ENCODE data around the gene E2F8. TPM values are rescaled to one million over a fixed set of nuclear protein-coding genes. Genes with fewer than 3 reads are reported as not detected.

E2F8 gene
- total and polyA plus RNA-seq, 2 donors (not counting 1 experiment from before 2014, with no cell fraction given), result 0.22 to 0.24 TPM

GRCh38 chr11:19225123-19225522 is 15.6 kb downstream of the E2F8 start:
- no peak overlapping the region for H3K27ac ChIP-seq (ENCODE audit: low read length in 2 of 2)
- H3K4me3 Mint-ChIP-seq, result no peak overlapping the region
- CTCF ChIA-PET, result no interaction called here
- no peak overlapping the region for H3K27ac Mint-ChIP-seq
- H3K79me2 ChIP-seq (ENCODE audit: control insufficient read depth, insufficient read depth, low read length), result no peaks in the 10 kb centered on the region
- WGBS (ENCODE audit: insufficient coverage), result 99% methylated on average over 6 of the region's 6 CpGs
- H3K27me3 ChIP-seq (replicated peaks in 1 of 4; ENCODE audit: control extremely low read depth in 1 of 4, control insufficient read depth in 3 of 4, insufficient read depth in 4 of 4, low read length in 3 of 4), result no peaks in the 10 kb centered on the region
- H3K4me3 ChIP-seq (ENCODE audit: control extremely low read depth in 1 of 5, extremely low read depth in 1 of 5, insufficient read depth in 1 of 5, low read depth in 2 of 5, low read length in 4 of 5), result no peak overlapping the region
- no peak for ATAC-seq (ENCODE audit: low read depth)
- POLR2A ChIA-PET, result no interaction called here
- peaks cover 0 to 4% (median 0%) of the 10 kb centered on the region in 3 donors for H3K9me3 ChIP-seq (ENCODE audit: control extremely low read depth in 1 of 3, control insufficient read depth in 2 of 3, insufficient read depth in 1 of 3, low read length in 2 of 3)
- no peak for DNase-seq
- H4K20me1 ChIP-seq (ENCODE audit: control insufficient read depth, insufficient read depth, low read length, poor library complexity, severe bottlenecking), result no peaks in the 10 kb centered on the region
- no peaks in the 10 kb centered on the region for H3K4me1 Mint-ChIP-seq
- no peak overlapping the region for H2AFZ ChIP-seq (ENCODE audit: insufficient read depth, low read depth, low read length, poor library complexity, severe bottlenecking)
- TF ChIP-seq, protein P1, sequence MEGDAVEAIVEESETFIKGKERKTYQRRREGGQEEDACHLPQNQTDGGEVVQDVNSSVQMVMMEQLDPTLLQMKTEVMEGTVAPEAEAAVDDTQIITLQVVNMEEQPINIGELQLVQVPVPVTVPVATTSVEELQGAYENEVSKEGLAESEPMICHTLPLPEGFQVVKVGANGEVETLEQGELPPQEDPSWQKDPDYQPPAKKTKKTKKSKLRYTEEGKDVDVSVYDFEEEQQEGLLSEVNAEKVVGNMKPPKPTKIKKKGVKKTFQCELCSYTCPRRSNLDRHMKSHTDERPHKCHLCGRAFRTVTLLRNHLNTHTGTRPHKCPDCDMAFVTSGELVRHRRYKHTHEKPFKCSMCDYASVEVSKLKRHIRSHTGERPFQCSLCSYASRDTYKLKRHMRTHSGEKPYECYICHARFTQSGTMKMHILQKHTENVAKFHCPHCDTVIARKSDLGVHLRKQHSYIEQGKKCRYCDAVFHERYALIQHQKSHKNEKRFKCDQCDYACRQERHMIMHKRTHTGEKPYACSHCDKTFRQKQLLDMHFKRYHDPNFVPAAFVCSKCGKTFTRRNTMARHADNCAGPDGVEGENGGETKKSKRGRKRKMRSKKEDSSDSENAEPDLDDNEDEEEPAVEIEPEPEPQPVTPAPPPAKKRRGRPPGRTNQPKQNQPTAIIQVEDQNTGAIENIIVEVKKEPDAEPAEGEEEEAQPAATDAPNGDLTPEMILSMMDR (IDR thresholded peaks at IDR 0.05), result no peak
- TF ChIP-seq EZH2 (IDR thresholded peaks at IDR 0.05; ENCODE audit: borderline replicate concordance, insufficient read depth, low read depth, low read length, poor library complexity, severe bottlenecking), result no peak
- H3K9me3 Mint-ChIP-seq (ENCODE audit: insufficient read depth), result no peaks in the 10 kb centered on the region
- intact Hi-C loops (cut with micrococcal nuclease), result no loop called here
- no peaks in the 10 kb centered on the region for H3K27me3 Mint-ChIP-seq
- H3K4me2 ChIP-seq (replicated peaks; ENCODE audit: low read depth, low read length, poor library complexity, severe bottlenecking), result no peak overlapping the region
- no peaks in the 10 kb centered on the region for H3K36me3 ChIP-seq (replicated peaks in 1 of 2; ENCODE audit: control extremely low read depth in 1 of 2, control insufficient read depth in 1 of 2, extremely low read depth in 1 of 2, insufficient read depth in 2 of 2, low read length in 1 of 2)
- H3K4me1 ChIP-seq (ENCODE audit: control insufficient read depth in 2 of 2, insufficient read depth in 2 of 2, low read length in 2 of 2), result no peaks in the 10 kb centered on the region
- H3K9ac ChIP-seq (ENCODE audit: low read length), result no peak overlapping the region

DNA sequence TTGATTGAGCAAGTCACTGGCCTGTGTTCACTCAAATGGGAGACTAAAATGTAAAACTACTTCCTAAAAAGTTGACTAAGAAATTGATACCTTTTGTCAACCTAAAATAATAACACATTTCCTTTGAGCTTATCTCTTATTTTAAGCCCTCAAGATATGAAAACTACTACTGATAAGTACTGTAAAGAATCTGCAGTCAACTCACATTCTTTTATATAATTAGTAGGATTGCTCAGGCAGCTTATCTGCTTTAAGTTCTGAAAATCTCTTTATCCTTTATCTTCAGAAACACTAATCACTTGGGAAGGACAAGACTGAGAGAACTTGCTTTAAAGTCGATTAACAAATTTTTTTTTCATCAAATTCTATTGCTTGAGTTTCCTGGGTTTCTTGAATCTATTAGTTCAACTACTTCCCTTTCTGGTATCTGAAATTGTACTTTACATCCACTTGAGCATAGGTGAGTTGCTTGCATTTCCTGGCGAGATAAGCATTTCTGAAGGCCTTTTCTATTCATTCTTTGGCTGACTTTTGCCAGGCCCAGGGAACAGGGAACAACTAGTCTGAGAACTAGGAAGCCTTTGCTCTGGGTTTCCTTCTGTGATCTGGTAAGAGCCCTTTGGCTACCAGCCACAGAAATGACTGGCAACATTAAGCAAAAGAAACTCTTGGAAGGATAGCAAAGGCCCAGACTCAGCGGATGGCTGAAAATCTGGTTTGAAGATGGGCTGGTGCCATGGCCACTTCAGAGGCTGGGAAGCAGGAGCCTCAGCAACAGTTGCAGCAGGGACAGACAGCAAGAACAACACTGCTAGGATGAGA is 19.6 kb downstream of the E2F8 start:
- no peak overlapping the region for H3K27ac Mint-ChIP-seq
- H3K4me3 Mint-ChIP-seq, result no peak overlapping the region
- peaks cover 5% of the 10 kb centered on the region for H3K27me3 Mint-ChIP-seq
- no peaks in the 10 kb centered on the region for H3K36me3 ChIP-seq (replicated peaks in 1 of 2; ENCODE audit: control extremely low read depth in 1 of 2, control insufficient read depth in 1 of 2, extremely low read depth in 1 of 2, insufficient read depth in 2 of 2, low read length in 1 of 2)
- intact Hi-C loops (cut with micrococcal nuclease), result no loop called here
- H4K20me1 ChIP-seq (ENCODE audit: control insufficient read depth, insufficient read depth, low read length, poor library complexity, severe bottlenecking), result no peaks in the 10 kb centered on the region
- H2AFZ ChIP-seq (ENCODE audit: insufficient read depth, low read depth, low read length, poor library complexity, severe bottlenecking), result no peak overlapping the region
- DNase-seq (no peak), ATAC-seq (ENCODE audit: low read depth) (no peak)
- H3K79me2 ChIP-seq (ENCODE audit: control insufficient read depth, insufficient read depth, low read length), result no peaks in the 10 kb centered on the region
- no peaks in the 10 kb centered on the region for H3K4me1 ChIP-seq (ENCODE audit: control insufficient read depth in 2 of 2, insufficient read depth in 2 of 2, low read length in 2 of 2)
- ChIA-PET CTCF (no interaction called here), POLR2A (no interaction called here)
- WGBS (ENCODE audit: insufficient coverage), result 85% methylated on average over 2 of the region's 3 CpGs
- TF ChIP-seq, protein P1 (IDR thresholded peaks at IDR 0.05), result no peak
- TF ChIP-seq EZH2 (IDR thresholded peaks at IDR 0.05; ENCODE audit: borderline replicate concordance, insufficient read depth, low read depth, low read length, poor library complexity, severe bottlenecking), result no peak
- H3K4me1 Mint-ChIP-seq, result no peaks in the 10 kb centered on the region
- peaks cover 0 to 4% (median 0%) of the 10 kb centered on the region in 3 donors for H3K9me3 ChIP-seq (ENCODE audit: control extremely low read depth in 1 of 3, control insufficient read depth in 2 of 3, insufficient read depth in 1 of 3, low read length in 2 of 3)
- no peak overlapping the region for H3K9ac ChIP-seq (ENCODE audit: low read length)
- H3K9me3 Mint-ChIP-seq (ENCODE audit: insufficient read depth), result no peaks in the 10 kb centered on the region
- no peaks in the 10 kb centered on the region for H3K27me3 ChIP-seq (replicated peaks in 1 of 4; ENCODE audit: control extremely low read depth in 1 of 4, control insufficient read depth in 3 of 4, insufficient read depth in 4 of 4, low read length in 3 of 4)
- H3K4me2 ChIP-seq (replicated peaks; ENCODE audit: low read depth, low read length, poor library complexity, severe bottlenecking), result no peak overlapping the region
- H3K4me3 ChIP-seq (ENCODE audit: control extremely low read depth in 1 of 5, extremely low read depth in 1 of 5, insufficient read depth in 1 of 5, low read depth in 2 of 5, low read length in 4 of 5), result no peak overlapping the region
- no peak overlapping the region for H3K27ac ChIP-seq (ENCODE audit: low read length in 2 of 2)

Data from B cell (primary cell).